Lower leg skin (tissue), 3 donors: ENCODE data around the gene LYL1.

ENCODE experiments used
- CTCF ChIP-seq, 3 donors: fragments of 450-650 bp; IDR thresholded peaks; one replicate each; pipeline ENCODE4 v1.5.1; 2016; ENCODE audit warnings: antibody characterized with exemption in 3 of 3, mild to moderate bottlenecking in 3 of 3, moderate library complexity in 2 of 3
- POLR2A ChIP-seq, 2 donors: fragments of 450-650 bp; IDR thresholded peaks; one replicate each; pipeline ENCODE4 v1.6.1; 2016 to 2017; ENCODE audit warnings: antibody characterized with exemption in 2 of 2, mild to moderate bottlenecking in 1 of 2, moderate library complexity in 1 of 2

GRCh38 chr19:13146763-13147563, 44.3 kb upstream of the LYL1 start:
- TF ChIP-seq CTCF (IDR thresholded peaks at IDR 0.05) = no peak
- TF ChIP-seq POLR2A (IDR thresholded peaks at IDR 0.05) = no peak
